HG02938 (cell line): Measurements from ENCODE around the gene LDLRAD4.

Experiments used
- ATAC-seq: cut with Tn5 transposase; IDR thresholded peaks from one replicate; pipeline ENCODE4 v1.9.1; 2021; ENCODE audit warnings: mild to moderate bottlenecking, moderate library complexity; ENCODE audit not compliant: unreplicated experiment

LDLRAD4 gene

GRCh38 chr18:13577781-13578180 is 359.2 kb downstream of the LDLRAD4 start:
- ATAC-seq: no peak

- no peak for ATAC-seq
These were observed 359.8 kb downstream of the LDLRAD4 start for GRCh38 chr18:13578400-13578799.

- ATAC-seq: no peak
These were observed 361.3 kb downstream of the LDLRAD4 start for GRCh38 chr18:13579874-13580273.

GRCh38 chr18:13580351-13580750 is 361.8 kb downstream of the LDLRAD4 start:
- no peak for ATAC-seq

GRCh38 chr18:13580991-13581390 is 362.4 kb downstream of the LDLRAD4 start:
- no peak for ATAC-seq

GRCh38 chr18:13581496-13582177 is 363.1 kb downstream of the LDLRAD4 start:
- no peak for ATAC-seq

- no peak for ATAC-seq
These were observed 363.7 kb downstream of the LDLRAD4 start for GRCh38 chr18:13582178-13582670.

- no peak for ATAC-seq
These were observed 365.3 kb downstream of the LDLRAD4 start for GRCh38 chr18:13583576-13584550.

GRCh38 chr18:13584825-13585224 is 366.3 kb downstream of the LDLRAD4 start:
- ATAC-seq: no peak

- peak; percentile 46 for ATAC-seq
These were observed 367.0 kb downstream of the LDLRAD4 start for GRCh38 chr18:13585379-13586153.

GRCh38 chr18:13587001-13587400 is 368.4 kb downstream of the LDLRAD4 start:
- no peak for ATAC-seq

GRCh38 chr18:13587477-13587876 is 368.9 kb downstream of the LDLRAD4 start:
- no peak for ATAC-seq

- no peak for ATAC-seq
These were observed 369.4 kb downstream of the LDLRAD4 start for GRCh38 chr18:13587937-13588336.

- ATAC-seq: no peak
These were observed 370.8 kb downstream of the LDLRAD4 start for GRCh38 chr18:13589316-13589715.

GRCh38 chr18:13589943-13590342 is 371.4 kb downstream of the LDLRAD4 start:
- ATAC-seq: no peak

- no peak for ATAC-seq
These were observed 373.7 kb downstream of the LDLRAD4 start for GRCh38 chr18:13592246-13592645.

- no peak for ATAC-seq
These were observed 376.0 kb downstream of the LDLRAD4 start for GRCh38 chr18:13594551-13594950.

- no peak for ATAC-seq
These were observed 378.5 kb downstream of the LDLRAD4 start for GRCh38 chr18:13597068-13597467.

GRCh38 chr18:13598591-13598990 is 380.0 kb downstream of the LDLRAD4 start:
- no peak for ATAC-seq

GRCh38 chr18:13599031-13599430 is 380.5 kb downstream of the LDLRAD4 start:
- ATAC-seq: no peak
